Measurements from ENCODE around the gene S100A11. TPM values are rescaled to one million over a fixed set of nuclear protein-coding genes. Genes with fewer than 3 reads are reported as not detected.
A peak's percentile ranks its signal among the peaks of the same experiment; 100 is the strongest.

S100A11 gene
- total and polyA plus RNA-seq, 9 of the 15 experiments (the other 6 are each of a cell fraction or from before 2014, with no cell fraction given): 131 to 808 (median 235) TPM

GRCh38 chr1:152021569-152021968, 15.2 kb downstream of the S100A11 start (continued):
- TF ChIP-seq, protein P1, sequence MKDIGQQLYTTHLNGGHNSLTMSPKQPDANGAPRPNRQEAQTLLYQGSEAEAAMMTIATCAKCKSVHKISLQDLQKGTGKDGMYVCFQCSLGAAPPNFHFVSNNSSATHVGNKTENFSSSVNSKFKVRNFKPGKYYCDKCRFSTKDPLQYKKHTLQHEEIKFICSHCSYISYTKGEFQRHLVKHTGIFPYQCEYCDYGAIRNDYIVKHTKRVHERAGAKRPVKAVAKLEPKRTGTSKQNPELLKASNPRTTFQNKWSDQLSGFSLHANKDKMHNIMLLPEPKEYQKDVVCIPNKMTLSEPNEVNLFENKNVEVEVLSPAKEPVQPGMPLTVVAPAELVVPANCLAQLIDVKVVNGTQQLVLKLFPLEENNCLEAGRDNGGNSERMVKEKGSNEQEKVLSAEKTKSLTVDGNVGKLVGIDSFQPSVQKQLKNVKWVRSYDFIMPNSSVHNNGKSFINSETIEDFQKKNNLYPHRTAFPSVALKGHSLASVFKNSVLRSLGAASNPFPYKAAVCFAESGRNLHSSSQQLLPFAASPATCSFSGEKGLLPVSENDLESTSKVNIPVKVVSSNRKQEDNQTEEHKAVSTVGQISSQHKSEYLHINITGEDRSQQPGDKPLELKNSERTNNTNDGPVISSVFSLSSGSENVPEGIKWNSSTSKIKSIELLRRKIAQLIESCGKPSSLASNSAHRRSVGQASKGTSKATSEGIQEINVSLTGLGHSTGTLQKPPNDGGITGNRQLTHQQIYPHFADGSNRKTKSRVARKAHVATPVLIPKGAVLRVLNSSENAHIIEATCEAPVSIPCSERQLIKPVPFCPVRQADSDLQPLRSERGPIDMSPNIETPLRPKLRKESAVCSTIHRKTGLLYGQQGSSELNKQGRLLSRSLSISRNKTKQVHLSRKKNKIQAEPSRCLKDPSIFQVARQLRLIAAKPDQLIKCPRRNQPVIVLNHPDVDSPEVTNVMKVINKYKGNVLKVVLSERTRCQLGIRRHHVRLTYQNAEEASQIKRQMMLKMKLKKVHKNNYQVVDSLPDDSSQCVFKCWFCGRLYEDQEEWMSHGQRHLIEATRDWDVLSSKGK (CRISPR knock-in tag; IDR thresholded peaks at IDR 0.05): no peak
- TF ChIP-seq GTF2A2 (tag; IDR thresholded peaks at IDR 0.05) (no peak), FOS (IDR thresholded peaks at IDR 0.05; ENCODE audit: extremely low read depth, insufficient read length) (no peak), CREBBP (IDR thresholded peaks at IDR 0.05; ENCODE audit: low read depth, low read length) (no peak), PBX2 (CRISPR knock-in tag; IDR thresholded peaks at IDR 0.05; ENCODE audit: low read depth) (no peak), PBX2 (tag; conservative IDR thresholded peaks at IDR 0.05; ENCODE audit: low read depth) (peak; percentile 55; the same call in 1 of the 2 replicates), RNF219 (CRISPR knock-in tag; IDR thresholded peaks at IDR 0.05) (no peak), ZEB2 (IDR thresholded peaks at IDR 0.05) (no peak), NR2C1 (IDR thresholded peaks at IDR 0.05) (no peak), NR2C1 (tag; IDR thresholded peaks at IDR 0.05) (no peak), MEIS2 (IDR thresholded peaks at IDR 0.05; ENCODE audit: partially characterized antibody) (peak; percentile 70), RB1 (IDR thresholded peaks at IDR 0.05; ENCODE audit: low read depth) (no peak), XRCC3 (IDR thresholded peaks at IDR 0.05) (no peak), ZNF316 (IDR thresholded peaks at IDR 0.05) (no peak), FIP1L1 (IDR thresholded peaks at IDR 0.05; ENCODE audit: low read depth, low read length, poor library complexity, severe bottlenecking) (no peak)
- TF ChIP-seq, protein P2, sequence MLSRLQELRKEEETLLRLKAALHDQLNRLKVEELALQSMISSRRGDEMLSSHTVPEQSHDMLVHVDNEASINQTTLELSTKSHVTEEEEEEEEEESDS (CRISPR knock-in tag; IDR thresholded peaks at IDR 0.05): no peak
- TF ChIP-seq, protein P3, sequence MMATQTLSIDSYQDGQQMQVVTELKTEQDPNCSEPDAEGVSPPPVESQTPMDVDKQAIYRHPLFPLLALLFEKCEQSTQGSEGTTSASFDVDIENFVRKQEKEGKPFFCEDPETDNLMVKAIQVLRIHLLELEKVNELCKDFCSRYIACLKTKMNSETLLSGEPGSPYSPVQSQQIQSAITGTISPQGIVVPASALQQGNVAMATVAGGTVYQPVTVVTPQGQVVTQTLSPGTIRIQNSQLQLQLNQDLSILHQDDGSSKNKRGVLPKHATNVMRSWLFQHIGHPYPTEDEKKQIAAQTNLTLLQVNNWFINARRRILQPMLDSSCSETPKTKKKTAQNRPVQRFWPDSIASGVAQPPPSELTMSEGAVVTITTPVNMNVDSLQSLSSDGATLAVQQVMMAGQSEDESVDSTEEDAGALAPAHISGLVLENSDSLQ (IDR thresholded peaks at IDR 0.05): peak; percentile 59
